GM12801 (cell line): ENCODE data around the gene MIS12.

Source experiments
- CTCF ChIP-seq: IDR thresholded peaks from one replicate; pipeline ENCODE4 v1.5.1; 2011; ENCODE audit warnings: control low read depth; ENCODE audit not compliant: insufficient read length; ENCODE audit errors: extremely low read depth

MIS12 gene

DNA sequence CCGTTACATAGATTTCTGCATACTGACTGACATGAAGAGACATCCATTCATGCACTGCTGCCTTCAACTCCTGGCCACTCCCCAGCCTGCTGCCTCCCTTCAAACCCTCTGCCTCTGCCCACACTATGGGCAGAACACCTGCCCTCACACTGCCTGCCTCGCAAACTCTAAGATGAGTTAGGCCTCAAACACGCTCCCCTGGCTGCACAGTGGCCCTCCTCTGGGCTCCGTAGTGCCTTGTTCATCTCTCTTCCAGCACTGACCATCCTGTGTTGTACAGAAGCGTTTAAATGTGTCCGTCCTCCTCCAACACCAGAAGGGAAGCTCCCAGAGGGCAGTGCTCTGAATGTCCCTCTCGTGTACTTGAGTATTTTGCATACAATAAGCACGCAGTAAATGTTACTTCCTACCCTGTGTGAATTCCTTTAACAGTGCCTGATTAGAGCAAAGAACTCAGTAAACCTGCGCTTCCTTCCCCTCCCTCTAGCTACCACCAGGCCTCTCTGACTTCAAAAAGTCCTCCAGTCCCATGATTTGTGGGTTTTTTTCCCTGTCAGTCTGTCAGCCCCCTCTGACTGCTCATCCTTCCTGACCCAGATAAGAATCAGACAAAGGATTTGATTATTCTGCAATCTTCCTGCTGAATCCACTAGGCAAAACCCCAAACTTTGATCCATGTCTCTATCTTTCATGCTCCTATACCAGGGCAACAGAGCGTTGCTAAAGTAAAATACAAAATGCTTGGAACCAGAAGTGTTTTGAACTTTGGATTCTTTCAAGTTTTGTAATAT is 21.5 kb upstream of the MIS12 start:
- TF ChIP-seq CTCF = no peak

DNA sequence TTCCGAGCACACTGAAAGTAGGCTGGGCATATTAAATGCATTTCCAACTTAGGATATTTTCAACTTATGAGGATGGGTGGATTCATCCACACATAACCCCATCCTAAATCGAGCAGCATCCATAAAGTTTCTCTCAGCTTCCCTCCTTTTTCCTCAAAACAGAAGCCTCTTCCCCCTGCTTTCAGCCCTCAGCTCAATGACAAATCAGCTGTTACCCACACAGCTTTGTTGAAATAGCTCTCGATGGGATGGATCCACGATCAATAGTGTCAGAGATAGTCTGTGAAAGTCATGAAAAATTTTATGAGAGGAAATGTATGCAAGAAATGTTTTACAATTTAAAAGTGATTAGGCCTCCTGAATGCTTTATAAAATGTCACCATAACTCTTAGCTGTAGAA is 20.1 kb upstream of the MIS12 start:
- no peak for TF ChIP-seq CTCF

GRCh38 chr17:5467416-5467815 is 18.9 kb upstream of the MIS12 start:
- no peak for TF ChIP-seq CTCF

GRCh38 chr17:5468075-5468473 is 18.3 kb upstream of the MIS12 start:
- no peak for TF ChIP-seq CTCF

DNA sequence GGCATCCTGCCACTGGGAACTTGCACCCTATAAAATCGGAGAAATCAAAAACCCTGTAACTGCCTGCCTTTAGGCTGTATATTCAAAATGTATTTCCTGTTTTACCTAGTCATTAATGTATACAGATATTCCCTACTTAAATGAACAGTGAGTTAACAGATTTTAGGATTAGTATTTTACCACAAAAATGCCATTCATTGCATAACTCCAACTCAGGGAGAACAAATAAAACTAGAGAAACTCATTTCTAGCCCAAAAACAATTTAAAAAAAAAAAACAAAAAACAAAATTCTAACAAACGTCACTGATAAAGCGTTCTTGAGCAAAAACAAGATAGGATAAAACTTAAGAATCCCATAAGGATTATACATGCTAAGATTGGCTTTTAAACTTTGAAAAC is 13.9 kb upstream of the MIS12 start:
- TF ChIP-seq CTCF = no peak

DNA sequence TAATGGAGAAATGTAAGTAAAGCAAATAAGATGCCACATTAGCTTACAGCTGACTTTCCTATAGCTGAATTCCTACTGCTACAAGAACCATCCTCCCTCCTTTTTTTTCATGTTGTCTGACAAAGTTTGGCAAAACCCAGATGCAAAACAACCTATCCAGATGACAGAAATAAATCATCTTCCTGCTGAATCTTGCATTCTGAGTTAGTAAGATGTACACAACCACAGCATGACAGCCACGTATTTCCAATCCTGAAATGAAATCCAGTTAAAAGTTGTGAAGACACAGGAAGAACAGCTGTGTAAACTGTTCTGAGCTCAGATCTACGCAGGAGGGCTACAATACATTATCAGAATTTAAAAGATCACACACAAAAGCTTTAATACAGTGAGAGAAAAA is 12.5 kb upstream of the MIS12 start:
- no peak for TF ChIP-seq CTCF

- no peak for TF ChIP-seq CTCF
These were observed 7.4 kb upstream of the MIS12 start for GRCh38 chr17:5478992-5479391.
